ENCODE results near the gene DIP2B.

DIP2B gene

GRCh38 chr12:50581226-50582184, 76.7 kb downstream of the DIP2B start:
- no peak for DNase-seq

- DNase-seq, result no peak
Measured at GRCh38 chr12:50584135-50584534, 79.3 kb downstream of the DIP2B start.

GRCh38 chr12:50589650-50590435, 85.1 kb downstream of the DIP2B start:
- peak in 1 of 2 donors; percentile 4 for DNase-seq

- DNase-seq, result no peak
Measured at GRCh38 chr12:50590869-50591268, 86.1 kb downstream of the DIP2B start.

- DNase-seq, result no peak
Measured at GRCh38 chr12:50595667-50596066, 90.9 kb downstream of the DIP2B start.

GRCh38 chr12:50597200-50598195, 92.7 kb downstream of the DIP2B start:
- peak; percentile 22 to 23 for DNase-seq

GRCh38 chr12:50598321-50598862, 93.6 kb downstream of the DIP2B start:
- no peak for DNase-seq

- DNase-seq, result no peak
Measured at GRCh38 chr12:50599366-50600095, 94.7 kb downstream of the DIP2B start.

- no peak for DNase-seq
Measured at GRCh38 chr12:50600364-50600763, 95.6 kb downstream of the DIP2B start.

GRCh38 chr12:50603817-50604639, 99.2 kb downstream of the DIP2B start:
- no peak for DNase-seq

- no peak for DNase-seq
Measured at GRCh38 chr12:50604640-50604920, 99.8 kb downstream of the DIP2B start.

- no peak for DNase-seq
Measured at GRCh38 chr12:50606675-50607375, 102.0 kb downstream of the DIP2B start.

- no peak for DNase-seq
Measured at GRCh38 chr12:50609292-50609874, 104.6 kb downstream of the DIP2B start.

GRCh38 chr12:50610171-50610570, 105.4 kb downstream of the DIP2B start:
- no peak for DNase-seq

GRCh38 chr12:50611021-50611744, 106.4 kb downstream of the DIP2B start:
- no peak for DNase-seq

- DNase-seq, result no peak
Measured at GRCh38 chr12:50612882-50613281, 108.1 kb downstream of the DIP2B start.

GRCh38 chr12:50613463-50613862, 108.7 kb downstream of the DIP2B start:
- no peak for DNase-seq

GRCh38 chr12:50614167-50614759, 109.5 kb downstream of the DIP2B start:
- DNase-seq, result no peak

Data from CD4-positive, alpha-beta T cell treated with Interleukin-1 beta for 1 hour (primary cell).